Skin epidermis (tissue), 12 donors: ENCODE data around the gene TTC16.
"Not testable (repeated sequence)": the region's sequence is repeated elsewhere in the genome, so short reads cannot be mapped to it uniquely, and the experiment has no call there.

Source experiments
- H3K27ac ChIP-seq, 21 experiments: fragments of 200-600 bp; sonication (generic) in 11 of 21; one replicate each; pipeline ENCODE4 v1.5.0; 2020; ENCODE audit warnings: mild to moderate bottlenecking in 3 of 21, inconsistent platforms in 2 of 21, moderate library complexity in 2 of 21
- H3K4me3 ChIP-seq, 7 experiments: fragments of 200-600 bp; sonication (generic) in 2 of 7; one replicate each; pipeline ENCODE4 v1.5.0; 2020; ENCODE audit warnings: inconsistent platforms in 2 of 7, mild to moderate bottlenecking in 2 of 7, moderate library complexity in 1 of 7

The TTC16 gene

DNA sequence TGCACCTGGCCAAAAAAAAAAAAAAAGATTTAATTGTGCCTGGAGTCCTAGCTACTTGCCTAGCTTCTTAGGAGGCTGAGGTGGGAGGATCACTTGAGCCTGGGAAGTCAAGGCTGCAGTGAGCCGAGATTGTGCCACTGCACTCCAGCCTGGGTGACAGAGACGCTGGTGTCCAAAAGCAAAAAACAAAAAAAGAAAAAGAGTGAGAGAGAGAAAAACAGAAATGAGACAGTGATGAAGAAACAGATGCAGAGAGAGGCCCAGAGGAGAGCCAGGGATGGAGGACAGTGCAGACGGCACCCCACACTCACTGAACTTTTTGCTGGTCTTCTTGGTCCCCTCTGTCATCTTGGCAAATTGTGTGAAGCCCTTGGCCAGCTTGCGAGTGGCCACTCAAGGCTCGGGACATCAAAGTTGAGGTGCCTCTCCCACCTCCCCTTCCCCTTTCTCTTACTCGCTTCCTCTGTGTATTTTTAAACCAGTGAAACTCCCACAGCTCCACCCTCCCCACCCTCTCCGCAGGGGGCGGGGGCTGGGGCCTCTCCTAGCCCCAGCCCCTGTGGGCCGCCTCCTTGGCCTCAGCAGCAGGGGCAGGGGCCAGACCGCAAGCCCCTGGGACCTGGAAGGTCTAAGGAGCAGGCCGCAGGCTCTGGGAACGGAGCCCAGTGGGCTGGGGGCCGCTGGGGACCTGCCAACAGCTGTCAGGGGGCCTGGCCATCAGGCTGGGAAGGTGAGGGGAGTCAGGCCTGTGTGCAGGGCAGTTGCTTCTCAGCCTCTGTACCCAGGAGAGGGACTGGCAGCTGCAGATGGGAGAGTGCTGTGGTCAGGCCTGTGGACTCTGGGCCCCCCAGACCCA, 62.6 kb downstream of the TTC16 start, which contains the start of gene SH2D3C:
Gene SH2D3C, minus strand, starts transcription at position 387 of the 856 bp plus-strand sequence. Its CDS starts 39 bp downstream, at position 348.
- Histone ChIP-seq H3K27ac (peak within 1 kb of the TSS; percentile 7 to 97 (median 79)), H3K4me3 (peak within 1 kb of the TSS; percentile 20 to 46 (median 33))

- Histone ChIP-seq H3K27ac (peak overlapping the region in 20 of 21 experiments; percentile 7 to 97 (median 79)), H3K4me3 (peak overlapping the region in 6 of 7 experiments; percentile 20 to 46 (median 34))
Measured at GRCh38 chr9:127779136-127779981, 63.5 kb downstream of the TTC16 start.

DNA sequence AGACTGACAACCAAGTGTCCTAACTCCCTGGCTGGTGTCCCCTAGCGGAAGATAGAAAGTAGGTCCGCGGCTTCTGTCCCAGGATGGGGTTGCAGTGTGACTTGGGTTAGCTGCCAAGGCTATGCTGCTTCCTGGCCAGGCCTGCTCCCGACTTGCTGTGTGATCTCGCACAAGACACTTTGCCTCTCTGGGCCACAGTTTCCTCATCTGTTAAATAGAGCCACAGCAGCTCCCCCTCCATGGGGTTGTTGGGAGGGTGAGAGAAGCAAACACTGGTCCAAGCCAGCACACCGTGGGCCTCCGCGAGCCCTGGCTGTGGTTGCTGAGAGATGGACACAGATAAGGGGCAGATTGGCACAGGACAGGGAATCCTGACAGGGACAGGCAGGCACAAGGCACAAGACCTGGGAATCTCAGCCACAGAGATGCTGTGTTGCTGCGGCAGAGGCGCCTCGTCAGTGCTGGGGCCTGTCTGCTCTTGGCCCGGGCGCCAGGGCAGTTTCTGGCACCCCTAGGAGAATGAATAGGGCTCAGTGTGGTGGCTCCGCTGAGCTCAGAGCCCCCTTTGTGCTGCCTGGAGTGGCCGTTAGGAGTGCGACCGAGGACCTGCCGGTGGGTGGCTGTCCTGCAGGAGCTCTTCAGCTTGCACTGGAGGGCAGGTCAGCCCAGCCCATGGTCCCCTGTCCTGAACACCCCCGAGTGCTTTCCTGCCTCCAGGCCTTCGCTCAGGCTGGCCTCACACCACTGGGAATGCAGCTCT, 64.4 kb downstream of the TTC16 start:
- H3K4me3 ChIP-seq = no peak overlapping the region
- peak overlapping the region in 14 of 21 experiments; percentile 23 to 97 (median 73) for H3K27ac ChIP-seq

DNA sequence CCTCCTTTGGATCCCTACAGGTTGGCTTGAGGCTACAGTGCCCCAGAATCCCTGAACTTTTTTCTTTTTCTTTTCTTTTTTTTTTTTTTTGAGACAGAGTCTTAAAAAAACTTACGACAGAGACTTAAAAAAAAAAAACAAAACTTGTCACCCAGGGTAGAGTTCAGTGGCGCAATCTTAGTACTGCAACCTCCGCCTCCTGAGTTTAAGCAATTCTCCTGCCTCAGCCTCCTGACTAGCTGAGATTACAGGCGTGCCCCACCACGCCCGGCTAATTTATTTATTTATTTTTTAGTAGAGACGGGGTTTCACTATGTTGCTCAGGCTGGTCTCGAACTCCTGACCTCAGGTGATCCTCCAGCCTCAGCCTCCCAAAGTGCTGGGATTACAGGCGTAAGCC, 65.0 kb downstream of the TTC16 start:
- peak overlapping the region in 13 of 21 experiments; percentile 9 to 97 (median 65) for H3K27ac ChIP-seq
- not testable (repeated sequence) for H3K4me3 ChIP-seq
